ENCODE results near the gene GPR158. TPM values are rescaled to one million over a fixed set of nuclear protein-coding genes. Genes with fewer than 3 reads are reported as not detected.

GPR158 gene
- total and polyA plus RNA-seq, 2 experiments from 2014 or later = 0.18 to 0.61 TPM

DNA sequence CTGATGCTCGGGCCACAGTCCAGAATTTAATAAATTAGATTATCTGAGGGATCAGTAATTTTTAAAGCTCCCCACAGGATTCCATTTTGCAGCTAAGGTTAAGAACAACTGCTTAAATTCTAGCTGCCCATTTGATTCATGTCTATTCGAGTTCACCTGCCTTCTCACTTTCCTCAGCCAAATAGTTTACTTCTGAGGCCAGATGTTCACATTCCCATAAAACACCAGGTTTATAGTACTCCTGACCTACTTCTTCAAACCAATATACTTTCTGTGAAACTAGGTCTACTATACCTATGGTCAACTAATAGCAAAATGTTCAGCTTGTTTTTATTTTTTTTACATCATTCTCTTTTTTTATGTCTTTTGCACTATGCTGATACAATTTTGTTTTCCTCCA, 86.3 kb downstream of the GPR158 start:
- H3K36me3 ChIP-seq = no peaks in the 10 kb centered on the region
- TF ChIP-seq, protein P1, sequence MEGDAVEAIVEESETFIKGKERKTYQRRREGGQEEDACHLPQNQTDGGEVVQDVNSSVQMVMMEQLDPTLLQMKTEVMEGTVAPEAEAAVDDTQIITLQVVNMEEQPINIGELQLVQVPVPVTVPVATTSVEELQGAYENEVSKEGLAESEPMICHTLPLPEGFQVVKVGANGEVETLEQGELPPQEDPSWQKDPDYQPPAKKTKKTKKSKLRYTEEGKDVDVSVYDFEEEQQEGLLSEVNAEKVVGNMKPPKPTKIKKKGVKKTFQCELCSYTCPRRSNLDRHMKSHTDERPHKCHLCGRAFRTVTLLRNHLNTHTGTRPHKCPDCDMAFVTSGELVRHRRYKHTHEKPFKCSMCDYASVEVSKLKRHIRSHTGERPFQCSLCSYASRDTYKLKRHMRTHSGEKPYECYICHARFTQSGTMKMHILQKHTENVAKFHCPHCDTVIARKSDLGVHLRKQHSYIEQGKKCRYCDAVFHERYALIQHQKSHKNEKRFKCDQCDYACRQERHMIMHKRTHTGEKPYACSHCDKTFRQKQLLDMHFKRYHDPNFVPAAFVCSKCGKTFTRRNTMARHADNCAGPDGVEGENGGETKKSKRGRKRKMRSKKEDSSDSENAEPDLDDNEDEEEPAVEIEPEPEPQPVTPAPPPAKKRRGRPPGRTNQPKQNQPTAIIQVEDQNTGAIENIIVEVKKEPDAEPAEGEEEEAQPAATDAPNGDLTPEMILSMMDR (IDR thresholded peaks at IDR 0.05; ENCODE audit: low read depth, low read length) = no peak
- DNase-seq (ENCODE audit: low read depth in 1 of 2, low spot score in 1 of 2) = no peak
- H3K27ac ChIP-seq = no peak overlapping the region
- H3K4me3 ChIP-seq = no peak overlapping the region
- no peaks in the 10 kb centered on the region for H3K9me3 ChIP-seq (ENCODE audit: low read depth)
- no peaks in the 10 kb centered on the region for H3K27me3 ChIP-seq
- no peaks in the 10 kb centered on the region for H3K4me1 ChIP-seq (ENCODE audit: low read depth)

DNA sequence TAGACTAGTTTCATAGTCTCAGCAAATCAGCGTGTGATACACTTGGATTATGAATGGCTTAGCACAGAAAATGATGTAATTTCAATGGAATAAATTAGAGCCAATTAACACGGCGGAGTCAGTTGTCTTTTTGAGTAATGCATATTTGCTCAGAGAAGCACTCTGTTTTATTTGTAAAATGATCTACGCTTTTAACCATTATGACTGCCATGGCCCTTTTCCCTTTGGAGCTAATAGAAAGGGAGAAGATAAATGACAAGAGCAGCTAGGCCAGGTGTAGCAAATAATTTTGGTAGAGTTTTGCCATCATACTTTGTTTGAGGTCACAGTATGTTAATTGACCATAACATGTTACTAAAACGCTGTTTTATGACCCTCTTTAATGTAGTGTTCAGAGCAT, 86.8 kb downstream of the GPR158 start:
- TF ChIP-seq, protein P1 (IDR thresholded peaks at IDR 0.05; ENCODE audit: low read depth, low read length) = no peak
- no peak for DNase-seq (ENCODE audit: low read depth in 1 of 2, low spot score in 1 of 2)
- no peaks in the 10 kb centered on the region for H3K27me3 ChIP-seq
- H3K4me3 ChIP-seq = no peak overlapping the region
- no peaks in the 10 kb centered on the region for H3K36me3 ChIP-seq
- no peaks in the 10 kb centered on the region for H3K9me3 ChIP-seq (ENCODE audit: low read depth)
- H3K4me1 ChIP-seq (ENCODE audit: low read depth) = no peaks in the 10 kb centered on the region
- H3K27ac ChIP-seq = no peak overlapping the region

DNA sequence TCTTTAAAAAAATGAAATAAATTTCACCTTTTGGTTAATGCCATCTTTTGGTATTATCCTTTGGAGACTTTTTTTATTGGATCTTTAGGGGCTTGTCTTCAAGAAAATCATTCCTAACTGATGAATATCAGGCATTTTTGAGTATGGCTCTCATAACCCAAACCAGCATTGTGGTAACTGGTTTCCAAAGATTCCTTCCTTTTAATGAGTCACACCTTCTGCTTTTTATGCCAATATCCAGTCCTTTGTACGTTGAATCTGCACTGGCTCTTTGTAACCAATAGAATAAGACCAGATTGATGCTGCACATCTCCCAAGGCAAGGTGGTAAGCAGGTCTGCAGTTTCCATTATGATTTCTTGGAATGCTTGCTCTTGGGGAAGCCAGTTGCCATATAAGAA, 89.1 kb downstream of the GPR158 start:
- TF ChIP-seq, protein P1 (IDR thresholded peaks at IDR 0.05; ENCODE audit: low read depth, low read length) = no peak
- H3K4me3 ChIP-seq = no peak overlapping the region
- DNase-seq (ENCODE audit: low read depth in 1 of 2, low spot score in 1 of 2) = peak in 1 of 2 donors; percentile 15
- no peak overlapping the region for H3K27ac ChIP-seq
- no peaks in the 10 kb centered on the region for H3K27me3 ChIP-seq
- no peaks in the 10 kb centered on the region for H3K9me3 ChIP-seq (ENCODE audit: low read depth)
- no peaks in the 10 kb centered on the region for H3K4me1 ChIP-seq (ENCODE audit: low read depth)
- no peaks in the 10 kb centered on the region for H3K36me3 ChIP-seq

DNA sequence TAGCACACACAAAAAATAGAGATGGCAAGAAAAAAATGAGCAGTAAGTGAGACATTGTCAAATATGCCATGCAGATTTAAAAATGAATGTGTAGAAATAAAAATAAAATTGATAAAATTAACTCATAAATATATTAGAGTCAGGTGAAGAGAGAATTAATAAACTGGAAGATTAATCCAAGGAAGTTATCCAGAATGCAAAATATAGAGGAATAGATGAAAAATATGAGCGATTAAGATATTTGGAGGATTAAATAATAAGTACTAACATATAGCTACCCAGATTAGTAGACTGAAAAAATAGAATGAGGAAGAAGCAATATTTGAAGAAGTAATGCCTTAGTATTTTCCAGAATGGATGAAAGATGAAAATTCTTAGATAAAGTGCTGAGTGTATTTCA, 103.4 kb downstream of the GPR158 start:
- H3K9me3 ChIP-seq (ENCODE audit: low read depth) = no peaks in the 10 kb centered on the region
- H3K4me3 ChIP-seq = no peak overlapping the region
- TF ChIP-seq, protein P1 (IDR thresholded peaks at IDR 0.05; ENCODE audit: low read depth, low read length) = no peak
- no peaks in the 10 kb centered on the region for H3K27me3 ChIP-seq
- no peaks in the 10 kb centered on the region for H3K4me1 ChIP-seq (ENCODE audit: low read depth)
- no peaks in the 10 kb centered on the region for H3K36me3 ChIP-seq
- DNase-seq (ENCODE audit: low read depth in 1 of 2, low spot score in 1 of 2) = no peak
- no peak overlapping the region for H3K27ac ChIP-seq

DNA sequence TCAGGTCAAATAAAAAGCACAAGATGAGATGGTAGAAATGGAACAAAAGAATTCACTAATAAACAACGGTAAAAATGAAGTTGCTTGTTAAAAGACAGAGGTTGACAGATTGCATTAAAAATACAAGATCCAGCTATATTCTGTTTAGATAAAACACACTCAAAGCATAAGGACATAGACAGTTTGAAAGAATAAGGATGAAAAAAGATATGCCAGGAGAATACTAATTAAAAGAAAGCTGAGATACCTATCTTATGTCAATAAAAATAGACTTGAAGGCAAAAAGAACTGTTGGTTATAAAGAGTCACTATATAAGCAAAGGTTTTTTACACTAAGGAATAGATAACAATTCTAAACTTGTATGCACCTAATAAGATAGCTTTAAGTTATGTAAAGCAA, 105.3 kb downstream of the GPR158 start:
- H3K27me3 ChIP-seq = no peaks in the 10 kb centered on the region
- H3K9me3 ChIP-seq (ENCODE audit: low read depth) = no peaks in the 10 kb centered on the region
- no peaks in the 10 kb centered on the region for H3K36me3 ChIP-seq
- no peaks in the 10 kb centered on the region for H3K4me1 ChIP-seq (ENCODE audit: low read depth)
- TF ChIP-seq, protein P1 (IDR thresholded peaks at IDR 0.05; ENCODE audit: low read depth, low read length) = no peak
- no peak overlapping the region for H3K27ac ChIP-seq
- no peak overlapping the region for H3K4me3 ChIP-seq
- no peak for DNase-seq (ENCODE audit: low read depth in 1 of 2, low spot score in 1 of 2)

DNA sequence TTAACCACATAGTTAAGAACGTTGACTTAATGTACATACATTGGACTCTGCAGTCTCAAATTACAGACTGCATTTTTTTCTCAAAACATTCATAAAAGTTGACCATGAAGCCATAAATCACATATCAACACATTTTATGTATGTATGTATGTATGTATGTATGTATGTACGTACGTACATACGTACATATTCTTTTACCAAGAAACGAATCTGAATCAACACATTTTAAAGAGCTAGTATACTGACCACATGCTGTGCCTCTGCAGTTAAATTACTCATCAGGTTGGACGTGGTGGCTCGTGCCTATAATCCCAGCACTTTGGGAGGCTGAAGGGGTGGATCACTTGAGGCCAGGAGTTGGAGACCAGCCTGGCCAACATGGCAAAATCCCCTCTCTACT, 105.8 kb downstream of the GPR158 start:
- Histone ChIP-seq H3K4me1 (ENCODE audit: low read depth) (no peaks in the 10 kb centered on the region), H3K4me3 (no peak overlapping the region), H3K27me3 (no peaks in the 10 kb centered on the region), H3K9me3 (ENCODE audit: low read depth) (no peaks in the 10 kb centered on the region), H3K27ac (no peak overlapping the region), H3K36me3 (no peaks in the 10 kb centered on the region)
- TF ChIP-seq, protein P1 (IDR thresholded peaks at IDR 0.05; ENCODE audit: low read depth, low read length) = no peak
- no peak for DNase-seq (ENCODE audit: low read depth in 1 of 2, low spot score in 1 of 2)

Data from cardiac muscle cell (in vitro differentiated cells and primary cell).